H7 (cell line): ENCODE measurements around the gene IGFALS. TPM values are rescaled to one million over a fixed set of nuclear protein-coding genes. Genes with fewer than 3 reads are reported as not detected.

ENCODE experiments used
- DNase-seq: peaks from one replicate; pipeline ENCODE4 v3.0.0; 2012
- H3K27me3 ChIP-seq: 2 replicates; pipeline ENCODE4 v1.6.0; 2011; ENCODE audit warnings: mild to moderate bottlenecking, low read length; ENCODE audit not compliant: control insufficient read depth, insufficient read depth
- H3K36me3 ChIP-seq: replicated peaks from 2 replicates; pipeline ENCODE4 v1.5.1; 2011; ENCODE audit warnings: low read length; ENCODE audit not compliant: control insufficient read depth, insufficient read depth
- H3K4me3 ChIP-seq: 2 replicates; pipeline ENCODE4 v1.5.1; 2011; ENCODE audit warnings: low read depth, mild to moderate bottlenecking, control low read depth, low read length, moderate library complexity; ENCODE audit not compliant: insufficient read depth
- total RNA-seq: library from RNA; depleted of rRNA; stranded (reverse); fragments of >200 nt; shearing (Covaris generic); gene quantifications from 2 replicates; pipeline ENCODE4 v1.2.3, GENCODE V29; 2014

The IGFALS gene
- total RNA-seq, 1 experiment from 2014 or later = not detected

DNA sequence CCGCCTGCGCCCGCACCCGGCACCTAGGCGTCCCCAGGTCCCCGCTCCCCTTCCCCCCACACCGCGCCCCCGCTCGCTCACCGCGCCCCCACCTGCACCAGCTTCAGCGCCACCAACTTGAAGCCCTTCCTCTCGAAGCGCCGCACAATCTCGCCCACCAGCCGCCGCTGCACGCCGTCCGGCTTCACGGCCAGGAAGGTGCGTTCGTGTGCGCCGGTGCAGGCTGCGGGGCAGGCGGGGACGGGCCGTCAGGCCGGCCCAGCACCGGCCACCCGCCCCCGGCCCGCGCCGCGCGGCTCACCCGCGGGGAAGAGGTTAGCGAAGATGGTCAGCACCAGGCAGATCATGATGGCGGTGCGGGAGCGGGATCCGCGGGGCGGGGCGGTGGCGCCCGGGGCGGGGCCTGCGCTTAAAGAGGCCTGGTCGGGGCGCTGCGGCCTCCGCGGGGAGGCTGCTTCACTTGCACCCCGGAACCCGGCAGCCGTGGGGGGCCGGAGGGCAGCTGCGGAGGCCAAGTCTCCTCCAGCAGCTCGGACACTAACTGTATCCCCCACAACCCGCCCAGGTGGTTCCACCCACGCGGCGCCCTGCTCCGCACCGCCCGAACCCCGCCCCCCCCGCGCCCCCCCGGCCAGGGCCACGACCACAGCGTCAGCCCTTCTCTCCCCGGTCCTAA, 22.2 kb downstream of the IGFALS start, which contains the start of gene NME3:
TSS of gene NME3 (minus strand) at position 356 of the 676 bp plus-strand sequence. CDS start at position 347, 9 bp downstream.
- H3K4me3 ChIP-seq = peak within 1 kb of the TSS; percentile 98
- DNase-seq = peak; percentile 95
- no peaks in the 10 kb centered on the region; the same call in none of the 2 replicates for H3K36me3 ChIP-seq
- no peaks in the 10 kb centered on the region for H3K27me3 ChIP-seq

DNA sequence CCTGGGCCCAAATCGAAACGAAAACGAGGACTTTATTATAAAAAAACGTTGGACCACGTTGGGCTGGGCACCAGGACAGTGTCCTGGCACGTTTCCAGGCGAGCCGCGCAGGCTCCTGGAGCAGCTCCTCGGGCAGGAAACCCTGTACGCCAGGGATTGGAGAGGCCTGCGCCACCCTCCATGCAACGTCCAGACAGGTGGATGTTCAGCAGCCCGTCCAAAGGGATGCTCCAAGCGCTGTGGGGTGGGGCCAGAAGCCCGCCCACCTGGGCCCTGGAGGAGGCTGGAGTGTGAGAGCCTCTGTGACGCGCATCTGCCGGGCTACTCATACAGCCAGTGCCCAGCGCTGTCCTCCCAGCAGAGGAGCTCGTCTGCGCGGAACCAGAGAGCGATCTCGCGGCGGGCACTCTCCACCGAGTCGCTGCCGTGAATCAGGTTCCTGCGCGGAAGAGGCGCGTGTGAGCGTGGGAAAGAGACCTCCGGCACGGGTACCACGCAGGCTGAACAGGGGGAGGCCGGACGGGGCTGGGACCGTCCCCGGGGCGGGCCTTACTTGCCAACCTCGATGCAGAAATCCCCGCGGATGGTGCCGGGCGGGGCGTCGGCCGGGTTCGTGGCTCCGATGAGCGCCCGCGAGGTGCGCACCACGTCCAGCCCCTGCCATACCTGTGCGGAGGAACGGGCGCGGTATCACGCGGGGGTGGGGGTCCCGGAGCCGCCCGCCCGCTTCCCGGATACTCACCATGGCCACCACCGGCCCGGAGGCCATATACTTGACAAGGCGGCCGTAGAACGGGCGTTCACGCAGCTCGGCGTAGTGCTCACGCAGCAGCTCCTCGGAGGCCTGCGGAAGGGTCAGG, 22.9 kb downstream of the IGFALS start:
- no peaks in the 10 kb centered on the region for H3K27me3 ChIP-seq
- H3K4me3 ChIP-seq = peak overlapping the region; percentile 98
- H3K36me3 ChIP-seq = no peaks in the 10 kb centered on the region; the same call in none of the 2 replicates
- peak; percentile 89 for DNase-seq

DNA sequence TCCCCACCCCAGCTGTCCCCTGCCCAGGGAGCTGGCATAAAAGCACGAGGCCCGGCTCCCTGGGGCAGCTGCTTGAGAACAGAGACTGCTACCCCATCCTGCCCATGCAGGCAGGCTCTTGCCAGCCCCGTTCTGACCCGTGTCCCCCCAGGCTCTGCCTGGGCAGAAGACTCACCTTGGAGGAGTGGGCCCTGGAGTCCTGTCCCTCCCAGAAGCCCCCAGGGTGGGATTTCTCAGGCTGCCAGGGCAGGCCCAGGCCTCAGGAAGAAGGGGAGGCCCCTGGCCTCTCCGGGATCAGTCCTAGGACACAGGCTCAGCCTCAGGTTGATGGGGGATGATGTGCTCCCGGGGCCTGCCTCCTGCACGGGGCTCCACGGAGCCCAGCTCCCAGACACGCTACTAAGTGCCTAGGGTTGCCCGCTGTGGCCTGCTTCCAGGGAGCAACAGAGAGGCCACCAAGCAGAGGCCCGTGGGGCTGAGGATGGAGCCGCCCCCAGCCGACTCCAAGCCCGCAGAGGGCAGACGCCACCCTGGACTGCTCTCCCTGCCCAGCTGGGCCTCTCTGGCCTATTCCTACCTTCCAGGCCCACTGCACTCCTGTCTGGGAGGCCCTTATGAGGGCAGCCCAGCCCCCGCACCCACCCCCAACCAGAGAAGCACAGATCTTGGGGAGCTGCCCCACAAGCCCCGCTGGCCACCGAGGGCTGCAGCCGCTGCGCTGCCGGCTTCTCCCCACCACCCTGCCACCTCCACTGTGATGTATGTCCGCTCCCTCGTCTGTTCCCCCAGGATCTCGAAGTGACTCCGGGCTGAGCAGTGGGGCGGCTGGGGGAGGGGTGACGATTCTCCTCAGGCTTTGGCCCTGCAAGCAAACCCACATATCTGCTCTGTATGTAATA, 23.9 kb downstream of the IGFALS start:
- H3K36me3 ChIP-seq = peaks cover 2% of the 10 kb centered on the region
- H3K4me3 ChIP-seq = peak overlapping the region; percentile 98; the same call in 1 of the 2 replicates
- H3K27me3 ChIP-seq = no peaks in the 10 kb centered on the region
- DNase-seq = peak; percentile 71

DNA sequence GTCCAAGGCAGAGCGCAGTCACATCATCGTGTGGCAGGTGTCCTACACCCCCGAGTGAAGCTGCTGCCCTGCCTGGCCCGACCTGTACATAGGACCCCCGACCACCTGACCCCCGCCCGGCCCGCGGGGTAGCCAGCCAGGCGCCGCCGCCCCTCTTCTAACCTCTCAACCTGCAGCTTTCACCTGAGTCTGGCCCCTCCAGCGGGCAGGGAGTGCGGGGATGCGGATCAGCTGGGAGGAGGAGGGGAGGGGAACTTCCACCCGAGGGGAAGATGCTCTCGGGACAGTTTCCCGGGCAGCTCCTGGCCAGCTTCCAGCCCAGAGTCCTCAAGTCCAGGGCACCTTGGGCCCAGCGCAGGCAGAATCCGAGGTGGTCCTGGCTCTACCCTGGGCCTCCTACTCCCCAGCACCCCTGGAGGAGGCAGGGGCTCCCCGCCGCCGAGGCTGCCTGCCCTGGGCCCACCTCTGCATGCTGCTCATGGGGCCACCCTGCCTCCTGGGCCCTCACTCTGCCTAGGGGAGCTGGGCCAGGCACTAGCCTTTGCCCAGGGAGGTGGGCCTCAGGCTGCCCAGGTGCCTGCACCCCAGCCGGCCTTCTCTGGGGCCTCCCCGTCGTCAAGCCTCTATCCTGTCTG, 24.6 kb downstream of the IGFALS start:
- DNase-seq = no peak
- Histone ChIP-seq H3K36me3 (peaks cover 2% of the 10 kb centered on the region), H3K4me3 (no peak overlapping the region), H3K27me3 (no peaks in the 10 kb centered on the region)

DNA sequence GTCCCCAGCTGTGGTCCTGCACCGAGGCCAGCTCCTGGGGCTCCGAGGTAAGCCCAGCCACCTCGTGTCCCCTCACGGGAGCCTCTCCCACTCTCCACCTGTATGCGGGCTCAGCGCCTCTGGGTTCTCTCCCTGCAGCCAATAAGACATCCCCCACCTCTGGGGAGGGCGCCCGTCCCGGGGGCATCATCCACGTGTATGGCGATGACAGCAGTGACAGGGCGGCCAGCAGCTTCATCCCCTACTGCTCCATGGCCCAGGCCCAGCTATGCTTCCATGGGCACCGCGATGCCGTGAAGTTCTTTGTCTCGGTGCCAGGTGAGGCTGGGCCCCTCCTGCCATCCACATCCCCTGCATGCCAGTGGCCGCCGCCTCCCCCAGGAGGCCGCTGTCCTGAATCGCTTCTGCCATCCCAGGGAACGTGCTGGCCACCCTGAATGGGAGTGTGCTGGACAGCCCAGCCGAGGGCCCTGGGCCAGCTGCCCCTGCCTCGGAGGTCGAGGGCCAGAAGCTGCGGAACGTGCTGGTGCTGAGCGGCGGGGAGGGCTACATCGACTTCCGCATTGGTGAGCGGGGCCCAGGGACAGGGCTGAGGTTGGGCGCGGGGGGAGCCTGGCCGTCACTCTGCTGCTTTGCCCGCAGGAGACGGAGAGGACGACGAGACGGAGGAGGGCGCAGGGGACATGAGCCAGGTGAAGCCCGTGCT, 25.3 kb downstream of the IGFALS start:
- Histone ChIP-seq H3K4me3 (no peak overlapping the region), H3K36me3 (peaks cover 2% of the 10 kb centered on the region), H3K27me3 (no peaks in the 10 kb centered on the region)
- no peak for DNase-seq

DNA sequence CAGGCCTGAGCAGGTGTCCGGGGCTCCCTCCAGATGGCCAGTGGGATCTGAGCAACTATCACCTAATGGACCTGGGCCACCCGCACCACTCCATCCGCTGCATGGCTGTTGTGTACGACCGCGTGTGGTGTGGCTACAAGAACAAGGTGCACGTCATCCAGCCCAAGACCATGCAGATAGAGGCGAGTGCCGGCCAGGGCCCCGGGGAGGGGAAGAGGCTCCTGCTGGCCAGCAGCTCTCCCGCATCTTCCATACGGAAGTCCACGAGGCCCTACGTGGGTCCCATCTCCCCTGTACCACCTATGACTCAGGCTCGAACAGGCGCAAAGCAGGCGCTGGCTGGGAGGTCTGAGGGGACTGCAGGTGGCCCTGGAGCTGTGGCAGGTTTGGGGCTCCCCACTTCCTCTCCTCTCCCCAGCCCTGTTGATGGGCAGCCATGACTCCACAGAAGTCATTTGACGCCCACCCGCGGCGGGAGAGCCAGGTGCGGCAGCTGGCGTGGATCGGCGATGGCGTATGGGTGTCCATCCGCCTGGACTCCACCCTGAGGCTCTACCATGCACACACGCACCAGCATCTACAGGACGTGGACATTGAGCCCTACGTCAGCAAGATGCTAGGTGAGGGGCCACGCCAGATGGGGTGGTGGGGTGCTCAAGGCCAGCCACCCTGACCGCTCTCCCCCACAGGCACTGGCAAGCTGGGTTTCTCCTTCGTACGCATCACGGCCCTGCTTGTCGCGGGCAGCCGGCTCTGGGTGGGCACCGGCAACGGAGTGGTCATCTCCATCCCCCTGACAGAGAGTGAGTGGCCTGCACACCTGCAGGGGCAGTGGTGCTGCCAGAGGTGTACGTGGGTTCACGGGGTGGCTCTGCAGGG, 26.1 kb downstream of the IGFALS start:
- Histone ChIP-seq H3K36me3 (peaks cover 2% of the 10 kb centered on the region), H3K4me3 (no peak overlapping the region), H3K27me3 (no peaks in the 10 kb centered on the region)
- DNase-seq = no peak

DNA sequence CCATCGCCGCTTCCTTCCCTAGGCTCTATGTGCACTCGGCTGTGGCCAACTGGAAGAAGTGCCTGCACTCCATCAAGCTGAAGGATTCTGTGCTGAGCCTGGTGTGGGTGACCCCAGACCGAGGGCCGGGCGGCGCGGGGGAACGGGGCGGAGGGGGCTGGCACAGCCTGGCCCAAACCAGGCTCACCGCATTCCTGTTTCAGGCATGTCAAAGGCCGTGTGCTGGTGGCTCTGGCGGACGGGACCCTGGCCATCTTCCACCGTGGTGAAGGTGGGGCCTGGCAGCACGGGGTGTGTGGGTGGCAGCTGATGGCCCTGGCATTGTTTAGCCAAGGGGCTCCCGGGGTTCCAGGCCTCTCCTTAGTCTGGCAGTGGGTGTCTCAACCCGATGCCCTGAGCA, 26.8 kb downstream of the IGFALS start:
- Histone ChIP-seq H3K27me3 (no peaks in the 10 kb centered on the region), H3K4me3 (no peak overlapping the region), H3K36me3 (peaks cover 2% of the 10 kb centered on the region)
- DNase-seq = no peak

DNA sequence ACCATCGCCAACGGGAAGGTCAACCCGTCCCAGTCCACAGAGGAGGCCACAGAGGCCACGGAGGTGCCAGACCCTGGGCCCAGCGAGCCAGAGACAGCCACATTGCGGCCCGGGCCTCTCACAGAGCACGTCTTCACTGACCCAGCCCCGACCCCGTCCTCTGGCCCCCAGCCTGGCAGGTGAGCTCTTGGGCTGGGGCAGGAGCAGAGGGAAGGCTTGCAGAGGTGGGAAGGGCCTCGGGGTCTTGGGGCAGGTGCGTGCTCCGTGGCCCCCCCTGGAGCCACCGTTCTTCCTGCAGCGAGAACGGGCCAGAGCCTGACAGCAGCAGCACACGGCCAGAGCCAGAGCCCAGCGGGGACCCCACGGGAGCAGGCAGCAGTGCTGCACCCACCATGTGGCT, 27.3 kb downstream of the IGFALS start:
- H3K27me3 ChIP-seq = no peaks in the 10 kb centered on the region
- no peak overlapping the region for H3K4me3 ChIP-seq
- DNase-seq = no peak
- H3K36me3 ChIP-seq = peaks cover 2% of the 10 kb centered on the region

DNA sequence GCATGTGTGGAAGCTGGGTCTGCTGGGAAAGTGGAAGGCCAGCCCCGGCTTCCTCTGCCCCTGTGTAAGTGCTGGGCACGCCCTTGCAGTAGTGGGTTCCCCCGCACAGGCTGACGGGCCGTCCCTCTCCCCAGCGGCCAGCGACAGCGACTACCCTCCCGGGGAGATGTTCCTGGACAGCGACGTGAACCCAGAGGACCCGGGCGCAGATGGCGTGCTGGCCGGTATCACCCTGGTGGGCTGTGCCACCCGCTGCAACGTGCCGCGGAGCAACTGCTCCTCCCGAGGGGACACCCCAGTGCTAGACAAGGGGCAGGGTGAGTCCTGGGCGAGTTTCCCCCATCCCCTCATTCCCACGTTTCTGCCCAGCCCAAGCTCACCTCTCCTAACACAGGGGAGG, 27.7 kb downstream of the IGFALS start:
- Histone ChIP-seq H3K27me3 (no peaks in the 10 kb centered on the region), H3K36me3 (peaks cover 2% of the 10 kb centered on the region), H3K4me3 (no peak overlapping the region)
- DNase-seq = no peak

DNA sequence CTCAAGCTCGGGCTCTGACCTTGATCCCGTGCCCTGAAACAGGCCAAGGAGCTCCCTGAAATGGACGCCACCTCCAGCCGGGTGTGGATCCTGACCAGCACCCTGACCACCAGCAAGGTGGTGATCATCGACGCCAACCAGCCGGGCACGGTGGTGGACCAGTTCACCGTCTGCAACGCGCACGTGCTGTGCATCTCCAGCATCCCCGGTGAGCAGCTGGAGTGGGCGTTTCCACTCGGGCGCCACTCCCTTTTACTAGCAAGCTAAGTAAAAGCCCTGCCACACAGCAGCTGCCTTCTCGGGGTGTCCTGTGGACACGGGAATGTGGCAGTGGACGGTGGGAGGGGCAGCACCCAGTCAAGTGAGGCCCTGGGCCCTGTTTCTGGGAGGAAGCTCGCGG, 28.5 kb downstream of the IGFALS start:
- no peak overlapping the region for H3K4me3 ChIP-seq
- DNase-seq = no peak
- H3K27me3 ChIP-seq = no peaks in the 10 kb centered on the region
- peaks cover 2% of the 10 kb centered on the region for H3K36me3 ChIP-seq

DNA sequence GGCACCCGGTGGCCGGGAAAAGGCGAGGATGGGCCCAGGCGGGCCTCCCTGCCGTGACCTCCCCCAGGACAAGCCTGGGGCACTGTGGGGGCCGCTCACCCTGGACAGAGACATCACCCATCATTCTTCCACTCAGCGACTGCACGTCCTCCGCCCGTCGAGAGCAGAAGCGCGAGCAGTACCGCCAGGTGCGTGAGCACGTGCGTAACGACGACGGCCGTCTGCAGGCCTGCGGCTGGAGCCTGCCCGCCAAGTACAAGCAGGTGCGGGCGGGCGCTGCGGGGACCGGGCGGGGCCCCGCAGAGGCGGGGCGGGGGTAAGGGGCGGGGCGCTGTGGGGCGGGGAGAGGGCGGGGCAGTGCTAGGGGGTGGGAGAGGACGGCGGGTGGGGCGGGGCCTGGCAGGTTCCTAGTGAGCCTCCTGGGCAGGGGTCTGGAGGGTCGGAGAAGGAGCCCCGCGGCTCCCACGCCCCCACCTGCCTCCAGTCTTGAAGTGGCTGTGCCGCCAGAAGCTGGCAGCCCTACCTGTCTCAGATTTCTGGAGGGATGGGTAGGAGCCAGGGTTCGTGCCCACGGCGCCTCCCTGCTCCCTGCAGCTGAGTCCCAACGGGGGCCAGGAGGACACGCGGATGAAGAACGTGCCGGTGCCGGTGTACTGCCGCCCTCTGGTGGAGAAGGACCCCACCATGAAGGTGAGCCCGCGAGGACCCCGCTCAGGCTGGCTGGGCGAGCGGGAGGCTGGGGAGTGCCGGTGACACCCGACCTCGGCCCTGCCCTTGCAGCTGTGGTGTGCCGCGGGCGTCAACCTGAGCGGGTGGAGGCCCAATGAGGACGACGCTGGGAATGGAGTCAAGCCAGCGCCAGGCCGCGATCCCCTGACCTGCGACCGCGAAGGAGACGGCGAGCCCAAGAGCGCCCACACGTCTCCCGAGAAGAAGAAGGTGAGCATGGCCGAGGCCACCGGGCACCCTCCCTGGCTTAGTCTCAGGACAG, 29.7 kb downstream of the IGFALS start:
- Histone ChIP-seq H3K27me3 (no peaks in the 10 kb centered on the region), H3K36me3 (peaks cover 2% of the 10 kb centered on the region), H3K4me3 (peak overlapping the region; percentile 36)
- DNase-seq = peak; percentile 100
